ENCODE data around the gene RIN3. TPM values are rescaled to one million over a fixed set of nuclear protein-coding genes. Genes with fewer than 3 reads are reported as not detected.

RIN3 gene
- total and polyA plus RNA-seq, 12 donors = 3.9 to 63.2 (median 30.3) TPM

- intact Hi-C loops (cut with DNase I) = no loop called here
- 82 to 91% (median 87%) methylated on average over 9 of the region's 9 CpGs for WGBS, 4 donors
- no peaks in the 10 kb centered on the region for H3K27me3 ChIP-seq
- no peaks in the 10 kb centered on the region for H3K9me3 ChIP-seq (replicated peaks in 1 of 3)
- H3K27ac ChIP-seq = peak overlapping the region in 1 of 5 donors; percentile 8
- H3K36me3 ChIP-seq (replicated peaks in 1 of 2) = no peaks in the 10 kb centered on the region
- H3K4me3 ChIP-seq = no peak overlapping the region
- DNase-seq = no peak
- TF ChIP-seq CTCF (IDR thresholded peaks at IDR 0.05) (no peak), POLR2A (IDR thresholded peaks at IDR 0.05) (no peak)
- peaks cover 0 to 13% of the 10 kb centered on the region in 2 donors for H3K4me1 ChIP-seq (replicated peaks in 1 of 2)
Observed at GRCh38 chr14:92646952-92647796, 133.6 kb downstream of the RIN3 start.

GRCh38 chr14:92647797-92648279 lies 134.3 kb downstream of the RIN3 start:
- Histone ChIP-seq H3K27ac (peak overlapping the region in 1 of 5 donors; percentile 8), H3K4me1 (replicated peaks in 1 of 2) (peaks cover 0 to 13% of the 10 kb centered on the region in 2 donors), H3K4me3 (no peak overlapping the region), H3K27me3 (no peaks in the 10 kb centered on the region), H3K36me3 (replicated peaks in 1 of 2) (no peaks in the 10 kb centered on the region), H3K9me3 (replicated peaks in 1 of 3) (no peaks in the 10 kb centered on the region)
- intact Hi-C loops (cut with DNase I) = no loop called here
- peak in 5 of 7 donors; percentile 31 to 52 (median 41) for DNase-seq
- TF ChIP-seq POLR2A (IDR thresholded peaks at IDR 0.05) (no peak), CTCF (IDR thresholded peaks at IDR 0.05) (no peak)
- 66 to 77% (median 69%) methylated on average over 3 to 4 of the region's 4 CpGs for WGBS, 4 donors

GRCh38 chr14:92649066-92649465 lies 135.5 kb downstream of the RIN3 start:
- TF ChIP-seq CTCF (IDR thresholded peaks at IDR 0.05) = no peak
- TF ChIP-seq POLR2A (IDR thresholded peaks at IDR 0.05) = no peak
- peaks cover 0 to 13% of the 10 kb centered on the region in 2 donors for H3K4me1 ChIP-seq (replicated peaks in 1 of 2)
- intact Hi-C loops (cut with DNase I) = no loop called here

GRCh38 chr14:92649934-92650545 lies 136.5 kb downstream of the RIN3 start:
- DNase-seq = peak in 6 of 7 donors; percentile 57 to 82 (median 72)
- WGBS, 4 donors = 76 to 85% (median 79%) methylated on average over 17 of the region's 17 CpGs
- TF ChIP-seq POLR2A (IDR thresholded peaks at IDR 0.05) (no peak), CTCF (IDR thresholded peaks at IDR 0.05) (no peak)
- peak overlapping the region in 2 of 5 donors; percentile 52 to 86 for H3K27ac ChIP-seq
- no peaks in the 10 kb centered on the region for H3K36me3 ChIP-seq (replicated peaks in 1 of 2)
- intact Hi-C loops (cut with DNase I) = no loop called here
- H3K9me3 ChIP-seq (replicated peaks in 1 of 3) = no peaks in the 10 kb centered on the region
- no peaks in the 10 kb centered on the region for H3K27me3 ChIP-seq
- peaks cover 0 to 13% of the 10 kb centered on the region in 2 donors for H3K4me1 ChIP-seq (replicated peaks in 1 of 2)
- no peak overlapping the region for H3K4me3 ChIP-seq

More at GRCh38 chr14:92649066-92649465, 135.5 kb downstream of the RIN3 start:
- no peaks in the 10 kb centered on the region for H3K36me3 ChIP-seq (replicated peaks in 1 of 2)
- no peaks in the 10 kb centered on the region for H3K9me3 ChIP-seq (replicated peaks in 1 of 3)
- no peak overlapping the region for H3K4me3 ChIP-seq
- no peak for DNase-seq
- no peaks in the 10 kb centered on the region for H3K27me3 ChIP-seq
- WGBS, 4 donors = 95 to 100% (median 96%) methylated on average over 3 to 7 of the region's 7 CpGs
- no peak overlapping the region for H3K27ac ChIP-seq

All from adrenal gland (tissue), 12 donors.